ENCODE measurements around the gene LDB2. TPM values are rescaled to one million over a fixed set of nuclear protein-coding genes. Genes with fewer than 3 reads are reported as not detected.

The LDB2 gene
- total and polyA plus RNA-seq, 8 donors = 4.0 to 11.6 (median 5.9) TPM

DNA sequence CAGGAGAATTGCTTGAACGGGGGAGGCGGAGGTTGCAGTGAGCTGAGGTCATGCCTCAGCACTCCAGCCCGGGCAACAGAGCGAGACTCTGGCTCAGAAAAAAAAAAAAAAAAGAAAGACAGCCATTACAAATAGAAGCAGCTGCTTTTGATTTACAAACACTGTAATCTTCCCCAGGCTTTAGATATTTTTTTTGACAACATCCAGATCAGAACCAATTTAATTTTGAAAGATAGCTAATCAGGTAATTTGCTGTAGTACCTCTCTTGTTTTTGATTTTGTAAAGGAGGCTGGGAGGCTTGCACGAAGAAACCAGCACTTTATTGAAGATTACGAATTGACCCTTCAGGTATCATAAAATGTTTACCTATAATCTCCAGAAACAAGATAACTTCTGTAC is 107.0 kb downstream of the LDB2 start:
- WGBS, 2 donors = 50 to 51% methylated on average over 6 of the region's 6 CpGs
- Histone ChIP-seq H3K36me3 (no peaks in the 10 kb centered on the region), H3K9me3 (no peaks in the 10 kb centered on the region), H3K4me1 (no peaks in the 10 kb centered on the region), H3K27me3 (no peaks in the 10 kb centered on the region), H3K4me3 (no peak overlapping the region), H3K27ac (no peak overlapping the region)
- TF ChIP-seq, protein P1, sequence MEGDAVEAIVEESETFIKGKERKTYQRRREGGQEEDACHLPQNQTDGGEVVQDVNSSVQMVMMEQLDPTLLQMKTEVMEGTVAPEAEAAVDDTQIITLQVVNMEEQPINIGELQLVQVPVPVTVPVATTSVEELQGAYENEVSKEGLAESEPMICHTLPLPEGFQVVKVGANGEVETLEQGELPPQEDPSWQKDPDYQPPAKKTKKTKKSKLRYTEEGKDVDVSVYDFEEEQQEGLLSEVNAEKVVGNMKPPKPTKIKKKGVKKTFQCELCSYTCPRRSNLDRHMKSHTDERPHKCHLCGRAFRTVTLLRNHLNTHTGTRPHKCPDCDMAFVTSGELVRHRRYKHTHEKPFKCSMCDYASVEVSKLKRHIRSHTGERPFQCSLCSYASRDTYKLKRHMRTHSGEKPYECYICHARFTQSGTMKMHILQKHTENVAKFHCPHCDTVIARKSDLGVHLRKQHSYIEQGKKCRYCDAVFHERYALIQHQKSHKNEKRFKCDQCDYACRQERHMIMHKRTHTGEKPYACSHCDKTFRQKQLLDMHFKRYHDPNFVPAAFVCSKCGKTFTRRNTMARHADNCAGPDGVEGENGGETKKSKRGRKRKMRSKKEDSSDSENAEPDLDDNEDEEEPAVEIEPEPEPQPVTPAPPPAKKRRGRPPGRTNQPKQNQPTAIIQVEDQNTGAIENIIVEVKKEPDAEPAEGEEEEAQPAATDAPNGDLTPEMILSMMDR (IDR thresholded peaks at IDR 0.05) = no peak
- FAIRE-seq (no peak), ATAC-seq (no peak), DNase-seq (no peak)
- intact Hi-C loops (cut with DNase I) = no loop called here

DNA sequence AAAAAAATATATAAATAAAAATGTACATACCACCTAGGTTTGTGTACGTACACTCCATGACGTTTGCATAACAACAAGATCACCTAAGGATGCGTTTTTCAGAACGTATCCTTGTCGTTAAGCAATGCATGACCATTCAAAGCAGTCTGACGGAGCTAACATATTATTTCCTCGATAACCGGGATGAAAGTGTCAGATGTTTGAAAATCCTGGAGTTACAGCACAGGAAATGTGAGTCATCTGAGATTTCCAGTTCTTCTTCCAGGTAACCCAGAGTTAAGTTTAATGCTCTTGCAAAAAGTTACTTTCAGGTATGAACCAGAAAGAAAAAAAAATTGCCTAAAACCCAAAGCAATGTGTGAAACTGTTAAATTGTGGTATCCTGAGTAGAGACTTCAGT is 107.9 kb downstream of the LDB2 start:
- H3K4me1 ChIP-seq = no peaks in the 10 kb centered on the region
- FAIRE-seq = no peak
- H3K27me3 ChIP-seq = no peaks in the 10 kb centered on the region
- DNase-seq = no peak
- no peak for ATAC-seq
- intact Hi-C loops (cut with DNase I) = no loop called here
- H3K9me3 ChIP-seq = no peaks in the 10 kb centered on the region
- no peak overlapping the region for H3K4me3 ChIP-seq
- H3K27ac ChIP-seq = no peak overlapping the region
- TF ChIP-seq, protein P1 (IDR thresholded peaks at IDR 0.05) = no peak
- H3K36me3 ChIP-seq = no peaks in the 10 kb centered on the region
- 76 to 78% methylated on average over 8 of the region's 8 CpGs for WGBS, 2 donors

DNA sequence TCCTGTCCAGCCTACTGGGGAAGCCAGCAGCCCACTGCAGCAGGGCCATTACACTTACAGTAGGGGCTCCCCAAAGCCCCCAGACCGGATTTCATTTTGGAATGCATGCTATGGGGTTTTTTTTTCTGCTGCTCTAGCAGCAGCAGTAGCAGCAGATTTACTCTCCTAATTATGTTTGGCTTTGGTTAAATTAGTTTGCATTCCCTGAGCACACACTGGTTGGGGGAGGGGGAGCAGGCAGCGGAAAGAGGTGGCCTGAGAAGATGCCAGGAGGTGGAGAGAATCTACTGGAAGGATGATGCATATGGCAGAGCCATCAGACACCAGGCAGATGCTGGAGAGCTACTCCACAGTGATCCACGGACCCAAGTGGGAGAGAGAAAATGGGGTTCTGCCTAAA is 109.6 kb downstream of the LDB2 start:
- 41 to 43% methylated on average over 3 of the region's 3 CpGs for WGBS, 2 donors

DNA sequence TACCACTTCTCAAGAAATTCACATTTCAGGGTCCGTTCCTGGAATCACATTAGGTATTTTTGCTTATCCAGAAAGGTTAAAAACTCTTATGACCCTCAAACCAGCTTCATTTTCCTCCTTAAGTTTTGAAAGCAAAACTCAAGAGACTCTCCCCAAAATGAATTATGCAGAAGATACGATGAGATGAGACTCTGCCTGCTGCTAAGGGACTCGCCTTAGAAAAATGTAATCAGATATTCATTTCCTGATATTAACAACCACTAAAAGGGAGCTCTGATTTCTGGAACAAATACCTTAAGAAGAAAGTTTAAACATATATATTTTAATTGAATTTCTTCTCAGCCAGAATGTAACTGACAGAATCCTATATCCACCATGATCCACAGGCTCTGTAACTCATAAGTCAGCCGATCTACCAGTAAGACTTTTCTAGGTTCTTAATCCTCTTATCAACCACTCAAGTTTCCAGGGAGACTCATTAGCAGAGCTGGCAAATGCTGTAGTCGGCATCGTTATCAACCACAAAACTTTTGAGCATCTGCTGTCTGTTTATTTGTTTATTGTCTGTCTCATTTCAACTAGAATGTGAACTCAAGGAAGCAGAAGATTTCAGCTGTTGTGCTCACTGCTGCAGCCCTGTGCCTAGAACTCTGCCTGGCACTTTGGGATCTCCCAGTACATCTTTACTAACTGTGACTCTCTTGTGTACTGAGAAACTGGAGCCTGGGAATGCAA is 112.5 kb downstream of the LDB2 start:
- Histone ChIP-seq H3K9me3 (no peaks in the 10 kb centered on the region), H3K27me3 (no peaks in the 10 kb centered on the region), H3K36me3 (no peaks in the 10 kb centered on the region), H3K4me1 (no peaks in the 10 kb centered on the region), H3K27ac (no peak overlapping the region), H3K4me3 (no peak overlapping the region)
- intact Hi-C loops (cut with DNase I) = no loop called here
- ATAC-seq (no peak), DNase-seq (no peak), FAIRE-seq (no peak)
- TF ChIP-seq, protein P1 (IDR thresholded peaks at IDR 0.05) = no peak
- WGBS, 2 donors = 44 to 60% methylated on average over 6 of the region's 6 CpGs

More for the DNA sequence above, 109.6 kb downstream of the LDB2 start:
- H3K36me3 ChIP-seq = no peaks in the 10 kb centered on the region
- H3K4me3 ChIP-seq = no peak overlapping the region
- TF ChIP-seq, protein P1 (IDR thresholded peaks at IDR 0.05) = no peak
- no peak for ATAC-seq
- no peaks in the 10 kb centered on the region for H3K27me3 ChIP-seq
- H3K27ac ChIP-seq = no peak overlapping the region
- no peak for DNase-seq
- no peak for FAIRE-seq
- no peaks in the 10 kb centered on the region for H3K4me1 ChIP-seq
- no peaks in the 10 kb centered on the region for H3K9me3 ChIP-seq
- intact Hi-C loops (cut with DNase I) = no loop called here

DNA sequence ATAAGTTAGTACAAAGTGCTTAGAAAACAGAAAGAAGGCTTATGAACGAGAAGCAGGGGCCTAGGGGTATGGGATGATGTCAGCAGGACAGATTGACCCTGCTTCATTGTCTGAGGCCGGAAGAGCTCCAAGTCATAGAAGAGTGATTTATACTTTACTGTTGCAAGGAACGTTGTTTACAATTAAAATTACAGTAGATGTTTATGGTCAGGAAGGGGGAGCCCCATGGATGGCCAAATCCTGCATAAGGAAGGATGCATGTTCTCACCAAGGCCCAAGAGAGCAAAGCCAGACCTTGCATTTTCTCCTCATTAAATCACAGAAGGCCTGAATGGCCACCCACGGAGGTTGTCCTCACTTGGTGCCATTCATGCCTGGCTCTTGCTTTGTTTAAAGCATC is 115.3 kb downstream of the LDB2 start:
- Histone ChIP-seq H3K4me1 (no peaks in the 10 kb centered on the region), H3K27me3 (no peaks in the 10 kb centered on the region), H3K9me3 (no peaks in the 10 kb centered on the region), H3K27ac (no peak overlapping the region), H3K36me3 (no peaks in the 10 kb centered on the region), H3K4me3 (no peak overlapping the region)
- TF ChIP-seq, protein P1 (IDR thresholded peaks at IDR 0.05) = no peak
- intact Hi-C loops (cut with DNase I) = no loop called here
- FAIRE-seq (no peak), DNase-seq (no peak), ATAC-seq (no peak)
- WGBS, 2 donors = 49 to 59% methylated on average over 4 of the region's 4 CpGs

Measured in pancreas (tissue), 10 donors.